Measurements from ENCODE around the gene GRIK4.

The GRIK4 gene

GRCh38 chr11:120912504-120912903 lies 401.0 kb downstream of the GRIK4 start:
- TF ChIP-seq FOXP2 (optimal IDR thresholded peaks at IDR 0.05; ENCODE audit: borderline replicate concordance, extremely low read depth, extremely low read length, insufficient read depth) (no peak), TAF1 (IDR thresholded peaks at IDR 0.05; ENCODE audit: borderline replicate concordance, insufficient read depth, low read length) (no peak), POLR2AphosphoS5 (IDR thresholded peaks at IDR 0.05; ENCODE audit: low read depth, low read length) (no peak), SIN3A (IDR thresholded peaks at IDR 0.05; ENCODE audit: borderline replicate concordance, insufficient read depth, low read length) (no peak), REST (IDR thresholded peaks at IDR 0.05; ENCODE audit: insufficient read depth in 1 of 2, low read depth in 2 of 2, low read length in 2 of 2) (no peak)

GRCh38 chr11:120912915-120913314 lies 401.4 kb downstream of the GRIK4 start:
- TF ChIP-seq TAF1 (IDR thresholded peaks at IDR 0.05; ENCODE audit: borderline replicate concordance, insufficient read depth, low read length) (no peak), REST (IDR thresholded peaks at IDR 0.05; ENCODE audit: insufficient read depth in 1 of 2, low read depth in 2 of 2, low read length in 2 of 2) (no peak), SIN3A (IDR thresholded peaks at IDR 0.05; ENCODE audit: borderline replicate concordance, insufficient read depth, low read length) (no peak), FOXP2 (optimal IDR thresholded peaks at IDR 0.05; ENCODE audit: borderline replicate concordance, extremely low read depth, extremely low read length, insufficient read depth) (no peak), POLR2AphosphoS5 (IDR thresholded peaks at IDR 0.05; ENCODE audit: low read depth, low read length) (no peak)

- TF ChIP-seq REST (IDR thresholded peaks at IDR 0.05; ENCODE audit: insufficient read depth in 1 of 2, low read depth in 2 of 2, low read length in 2 of 2) (no peak), POLR2AphosphoS5 (IDR thresholded peaks at IDR 0.05; ENCODE audit: low read depth, low read length) (no peak), SIN3A (IDR thresholded peaks at IDR 0.05; ENCODE audit: borderline replicate concordance, insufficient read depth, low read length) (no peak), TAF1 (IDR thresholded peaks at IDR 0.05; ENCODE audit: borderline replicate concordance, insufficient read depth, low read length) (no peak), FOXP2 (optimal IDR thresholded peaks at IDR 0.05; ENCODE audit: borderline replicate concordance, extremely low read depth, extremely low read length, insufficient read depth) (no peak)
These were observed 402.5 kb downstream of the GRIK4 start for GRCh38 chr11:120914021-120914420.

GRCh38 chr11:120914601-120915000 lies 403.1 kb downstream of the GRIK4 start:
- TF ChIP-seq POLR2AphosphoS5 (IDR thresholded peaks at IDR 0.05; ENCODE audit: low read depth, low read length) (no peak), SIN3A (IDR thresholded peaks at IDR 0.05; ENCODE audit: borderline replicate concordance, insufficient read depth, low read length) (no peak), FOXP2 (optimal IDR thresholded peaks at IDR 0.05; ENCODE audit: borderline replicate concordance, extremely low read depth, extremely low read length, insufficient read depth) (no peak), TAF1 (IDR thresholded peaks at IDR 0.05; ENCODE audit: borderline replicate concordance, insufficient read depth, low read length) (no peak), REST (IDR thresholded peaks at IDR 0.05; ENCODE audit: insufficient read depth in 1 of 2, low read depth in 2 of 2, low read length in 2 of 2) (no peak)

Data from PFSK-1 (cell line).